Neural crest cell (in vitro differentiated cells): ENCODE results near the gene CHRNA4. TPM values are rescaled to one million over a fixed set of nuclear protein-coding genes. Genes with fewer than 3 reads are reported as not detected.

Source experiments
- DNase-seq: peaks from one replicate; pipeline ENCODE4 v3.0.0; 2021; ENCODE audit warnings: low read depth, mixed read lengths, low spot score
- H3K27ac Mint-ChIP-seq: one replicate; pipeline ENCODE4 v1.8.0; 2021; ENCODE audit warnings: mild to moderate bottlenecking, mixed read lengths; ENCODE audit not compliant: unreplicated experiment
- H3K27me3 Mint-ChIP-seq: 2 replicates; pipeline ENCODE4 v1.8.0; 2021; ENCODE audit warnings: low read depth, mild to moderate bottlenecking, mixed read lengths
- H3K36me3 Mint-ChIP-seq: 2 replicates; pipeline ENCODE4 v1.8.0; 2021; ENCODE audit warnings: low read depth, mild to moderate bottlenecking, mixed read lengths
- H3K4me1 Mint-ChIP-seq: 2 replicates; pipeline ENCODE4 v1.8.0; 2021; ENCODE audit warnings: mixed read lengths
- H3K4me3 Mint-ChIP-seq: one replicate; pipeline ENCODE4 v1.8.0; 2021; ENCODE audit warnings: mild to moderate bottlenecking, mixed read lengths
- H3K9me3 Mint-ChIP-seq: 2 replicates; pipeline ENCODE4 v1.8.0; 2021; ENCODE audit warnings: mixed read lengths
- total RNA-seq: library from RNA; stranded (reverse); gene quantifications from 2 replicates; pipeline ENCODE4 v1.2.1, GENCODE V29; 2021
- TF ChIP-seq, protein P1 (sequence below): fragments of 200-600 bp; sonication (generic); conservative IDR thresholded peaks from 2 replicates; pipeline ENCODE4 v1.5.0; 2021; ENCODE audit warnings: antibody characterized with exemption, mild to moderate bottlenecking

Gene CHRNA4
- total RNA-seq, 1 donor from 2014 or later: 5.4 TPM

GRCh38 chr20:63361519-63362435 is 628 bp upstream of the CHRNA4 start:
- no peaks in the 10 kb centered on the region for H3K9me3 Mint-ChIP-seq
- no peak overlapping the region for H3K27ac Mint-ChIP-seq
- H3K36me3 Mint-ChIP-seq: no peaks in the 10 kb centered on the region
- DNase-seq: no peak
- TF ChIP-seq, protein P1, sequence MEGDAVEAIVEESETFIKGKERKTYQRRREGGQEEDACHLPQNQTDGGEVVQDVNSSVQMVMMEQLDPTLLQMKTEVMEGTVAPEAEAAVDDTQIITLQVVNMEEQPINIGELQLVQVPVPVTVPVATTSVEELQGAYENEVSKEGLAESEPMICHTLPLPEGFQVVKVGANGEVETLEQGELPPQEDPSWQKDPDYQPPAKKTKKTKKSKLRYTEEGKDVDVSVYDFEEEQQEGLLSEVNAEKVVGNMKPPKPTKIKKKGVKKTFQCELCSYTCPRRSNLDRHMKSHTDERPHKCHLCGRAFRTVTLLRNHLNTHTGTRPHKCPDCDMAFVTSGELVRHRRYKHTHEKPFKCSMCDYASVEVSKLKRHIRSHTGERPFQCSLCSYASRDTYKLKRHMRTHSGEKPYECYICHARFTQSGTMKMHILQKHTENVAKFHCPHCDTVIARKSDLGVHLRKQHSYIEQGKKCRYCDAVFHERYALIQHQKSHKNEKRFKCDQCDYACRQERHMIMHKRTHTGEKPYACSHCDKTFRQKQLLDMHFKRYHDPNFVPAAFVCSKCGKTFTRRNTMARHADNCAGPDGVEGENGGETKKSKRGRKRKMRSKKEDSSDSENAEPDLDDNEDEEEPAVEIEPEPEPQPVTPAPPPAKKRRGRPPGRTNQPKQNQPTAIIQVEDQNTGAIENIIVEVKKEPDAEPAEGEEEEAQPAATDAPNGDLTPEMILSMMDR: no peak
- H3K27me3 Mint-ChIP-seq: peaks cover 26% of the 10 kb centered on the region
- peaks cover 19% of the 10 kb centered on the region for H3K4me1 Mint-ChIP-seq
- peak overlapping the region; percentile 74 for H3K4me3 Mint-ChIP-seq

- Mint-ChIP-seq H3K4me1 (peaks cover 19% of the 10 kb centered on the region), H3K4me3 (no peak overlapping the region), H3K36me3 (no peaks in the 10 kb centered on the region), H3K9me3 (no peaks in the 10 kb centered on the region), H3K27me3 (peaks cover 26% of the 10 kb centered on the region), H3K27ac (no peak overlapping the region)
- DNase-seq: no peak
- TF ChIP-seq, protein P1: no peak
Observed at GRCh38 chr20:63359937-63360849, 956 bp downstream of the CHRNA4 start.

GRCh38 chr20:63359164-63359934 is 1.8 kb downstream of the CHRNA4 start:
- H3K4me3 Mint-ChIP-seq: no peak overlapping the region
- H3K9me3 Mint-ChIP-seq: no peaks in the 10 kb centered on the region
- DNase-seq: no peak
- no peak overlapping the region for H3K27ac Mint-ChIP-seq
- TF ChIP-seq, protein P1: no peak
- no peaks in the 10 kb centered on the region for H3K36me3 Mint-ChIP-seq
- peaks cover 23% of the 10 kb centered on the region for H3K4me1 Mint-ChIP-seq
- peaks cover 27% of the 10 kb centered on the region for H3K27me3 Mint-ChIP-seq

- peaks cover 26% of the 10 kb centered on the region for H3K27me3 Mint-ChIP-seq
- H3K9me3 Mint-ChIP-seq: no peaks in the 10 kb centered on the region
- peaks cover 15% of the 10 kb centered on the region for H3K4me1 Mint-ChIP-seq
- TF ChIP-seq, protein P1: no peak
- H3K36me3 Mint-ChIP-seq: no peaks in the 10 kb centered on the region
- DNase-seq: no peak
- H3K4me3 Mint-ChIP-seq: no peak overlapping the region
- H3K27ac Mint-ChIP-seq: no peak overlapping the region
Observed at GRCh38 chr20:63357921-63358905, 2.9 kb downstream of the CHRNA4 start.
